HuH-7.5 (cell line): ENCODE data around the gene MYLK4.
A peak's percentile ranks its signal among the peaks of the same experiment; 100 is the strongest.

Experiments
- DNase-seq: peaks from one replicate; pipeline ENCODE4 v3.0.0; 2011; ENCODE audit warnings: low spot score

MYLK4 gene

DNA sequence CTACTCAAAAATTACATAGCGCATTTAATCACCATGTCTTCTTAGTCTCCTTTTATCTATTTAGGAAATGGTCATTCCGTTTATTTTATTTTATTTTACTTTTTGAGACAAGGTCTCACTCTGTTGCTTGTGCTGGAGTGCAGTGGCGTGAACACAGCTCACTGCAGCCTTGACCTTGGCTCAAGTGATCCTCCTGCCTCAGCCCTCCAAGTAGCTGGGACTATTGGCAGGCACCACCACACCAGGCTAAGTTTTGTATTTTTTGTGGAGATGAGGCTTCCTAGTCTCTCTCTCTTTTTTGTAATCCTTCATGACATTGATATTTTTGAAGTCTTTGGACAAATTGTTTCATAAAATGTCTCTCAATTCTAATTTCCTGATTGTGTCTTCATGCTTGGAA, 4.7 kb upstream of the MYLK4 start:
- no peak for DNase-seq

DNA sequence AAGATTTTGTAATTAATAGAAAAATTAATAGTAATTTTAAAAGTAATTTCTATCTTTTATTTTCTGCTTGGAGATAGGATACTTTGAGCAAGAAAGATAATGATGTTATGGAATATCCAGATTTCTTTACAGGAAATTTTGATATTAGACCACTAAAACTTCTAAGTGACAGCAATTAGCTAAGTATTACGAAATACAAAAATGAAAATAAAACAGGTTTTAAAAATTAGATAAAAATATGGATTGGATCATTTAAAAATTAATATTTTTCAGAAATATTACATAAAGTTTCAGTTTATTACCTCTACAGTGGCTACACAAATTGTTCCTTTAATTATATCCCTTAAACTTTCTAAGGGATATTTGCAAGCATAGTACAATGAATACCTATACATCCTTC, 4.2 kb upstream of the MYLK4 start:
- DNase-seq, result no peak

DNA sequence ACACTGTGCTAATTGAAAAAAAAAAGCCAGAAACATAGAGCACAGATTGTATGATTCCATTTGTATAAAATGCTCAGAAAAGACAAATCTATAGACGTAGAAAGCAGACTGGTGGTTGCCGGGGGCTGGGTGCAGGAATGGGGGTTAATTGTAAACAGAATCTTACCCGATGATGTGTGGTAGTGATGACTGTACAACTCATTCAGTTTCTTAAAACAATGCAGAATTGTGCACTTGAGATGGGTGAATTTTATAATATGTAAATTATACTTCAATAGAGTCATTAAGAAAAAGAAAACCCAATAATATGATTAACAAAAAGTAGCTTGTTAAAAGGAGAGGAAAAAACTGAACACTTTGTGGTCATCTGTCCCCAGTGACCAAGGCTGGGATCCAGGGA, 3.7 kb upstream of the MYLK4 start:
- DNase-seq, result no peak

DNA sequence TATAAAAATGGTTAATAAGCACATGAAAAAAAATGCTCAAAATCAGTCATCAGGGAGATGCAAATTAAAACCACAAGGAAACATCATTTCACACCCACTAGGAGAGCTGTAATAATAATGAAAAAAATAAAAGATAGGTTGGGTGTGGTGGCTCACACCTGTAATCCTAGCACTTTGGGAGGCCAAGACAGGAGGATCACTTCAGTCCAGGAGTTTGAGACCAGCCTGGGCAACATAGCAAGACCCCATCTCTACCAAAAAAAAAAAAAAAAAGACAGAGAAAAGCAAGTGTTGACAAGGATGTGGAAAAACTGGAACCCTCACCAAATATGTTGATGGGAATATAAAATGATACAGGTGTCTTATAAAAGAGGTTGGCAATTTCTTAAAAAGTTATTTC, 3.0 kb upstream of the MYLK4 start:
- DNase-seq, result no peak

DNA sequence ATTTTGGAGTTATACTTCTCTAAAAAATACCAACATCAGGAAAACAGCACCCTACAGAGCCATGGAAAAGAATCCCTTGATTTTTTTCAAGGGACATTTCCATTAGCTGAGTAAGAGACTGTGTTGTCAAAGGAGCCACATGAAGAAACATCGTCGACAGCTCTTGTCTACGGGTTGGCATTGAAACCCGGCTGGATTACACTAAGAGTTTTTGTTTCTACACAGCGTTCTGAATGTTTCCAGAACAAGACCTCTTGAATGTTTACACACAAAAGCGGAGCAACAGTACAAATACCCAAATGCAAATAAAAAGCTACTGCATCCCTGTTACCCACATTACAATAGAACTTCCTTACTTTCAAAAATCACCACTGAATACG, 2.4 kb upstream of the MYLK4 start:
- no peak for DNase-seq

DNA sequence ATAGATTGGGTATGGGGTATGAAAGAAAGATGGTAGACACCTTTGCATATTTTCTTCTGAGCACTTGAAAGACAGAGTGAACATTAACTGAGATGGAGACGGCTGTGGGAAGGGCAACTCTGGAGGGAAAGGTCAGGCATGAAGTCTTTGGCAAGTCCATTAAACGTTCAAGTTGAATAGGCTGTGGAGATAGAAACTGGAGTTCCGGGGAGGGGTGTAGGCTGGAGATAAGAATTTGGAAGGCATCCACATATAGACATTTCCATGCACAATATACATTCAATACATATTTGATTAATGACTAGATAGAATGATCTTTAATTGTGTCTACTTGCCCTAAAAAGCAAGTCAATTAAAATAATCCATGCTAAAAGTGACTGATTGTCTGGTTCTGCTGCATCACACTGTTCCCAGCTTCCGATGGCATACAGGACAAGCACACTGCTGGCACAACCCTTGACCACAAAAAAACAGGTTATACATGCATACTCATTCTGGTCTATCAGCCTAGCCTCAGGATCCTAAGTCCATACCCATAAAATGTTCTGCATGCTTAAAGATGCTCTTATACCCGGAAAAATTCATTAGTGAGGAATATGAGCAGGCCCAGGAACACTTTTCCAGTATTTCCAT, 1.9 kb upstream of the MYLK4 start:
- no peak for DNase-seq

DNA sequence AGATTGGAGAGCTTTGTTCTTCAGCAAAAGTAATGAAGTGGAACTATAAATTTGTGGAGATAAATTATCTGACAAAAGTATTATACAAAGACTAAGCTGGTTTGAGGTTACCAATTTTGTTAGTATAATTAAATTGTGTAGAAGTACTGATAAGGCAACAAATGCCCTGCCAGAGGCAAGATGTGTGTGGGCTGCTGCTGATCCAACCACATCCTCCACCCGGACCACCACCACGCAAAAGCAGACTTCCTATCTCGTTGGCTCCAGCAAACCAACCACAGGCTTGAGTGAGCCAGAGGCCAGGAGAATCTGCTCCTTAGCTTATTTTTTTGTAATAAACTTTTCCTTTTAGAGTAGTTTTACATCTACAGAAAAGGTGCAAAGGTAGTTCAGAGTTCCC, 1.1 kb upstream of the MYLK4 start:
- no peak for DNase-seq

DNA sequence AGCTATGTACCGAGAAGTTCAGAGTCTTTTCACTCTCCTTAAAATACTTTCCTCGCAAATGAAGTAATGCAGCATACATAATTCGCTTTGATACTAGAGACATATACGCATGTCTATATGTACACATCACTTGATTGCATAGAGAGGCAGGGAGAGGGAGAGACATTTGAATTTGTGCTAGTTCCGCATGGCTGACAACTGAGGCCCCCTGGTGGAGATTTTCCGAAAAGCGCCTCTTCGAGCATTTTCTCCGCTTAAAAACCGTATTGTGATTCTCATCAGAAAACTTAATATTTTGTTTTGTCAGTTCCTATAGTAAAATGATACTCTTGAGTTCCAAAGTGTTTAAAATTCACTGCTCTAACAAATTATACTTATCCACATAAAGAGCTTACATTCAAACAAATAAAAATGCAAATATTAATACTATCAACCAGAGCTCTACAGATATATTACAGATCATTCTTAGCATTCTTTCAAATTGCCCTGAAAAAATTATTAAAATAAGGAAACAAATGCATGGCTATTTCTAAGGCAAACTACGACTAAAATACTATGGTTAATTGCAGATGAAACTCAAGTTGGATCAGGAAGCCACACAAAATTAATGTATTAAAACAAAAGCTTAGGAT, 637 bp downstream of the MYLK4 start:
- peak; percentile 27 for DNase-seq

DNA sequence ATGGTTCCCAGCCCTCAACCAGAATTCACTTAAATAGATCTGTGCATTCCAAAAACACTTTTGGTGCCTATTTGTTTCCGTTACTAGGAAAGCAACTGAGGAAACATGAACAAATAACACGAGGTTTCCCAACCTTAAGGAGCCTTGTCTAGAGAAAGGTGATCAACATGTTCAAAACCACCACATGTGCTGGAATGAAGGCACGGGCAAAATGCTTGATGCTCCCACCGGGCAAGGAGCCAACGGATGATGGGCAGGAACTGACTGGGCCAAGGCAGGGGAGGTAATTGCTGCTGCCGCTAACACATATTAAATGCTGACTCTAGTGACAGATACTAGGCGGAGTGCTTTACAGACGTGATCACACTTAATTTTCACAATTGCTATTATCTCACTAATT, 2.5 kb downstream of the MYLK4 start:
- no peak for DNase-seq

DNA sequence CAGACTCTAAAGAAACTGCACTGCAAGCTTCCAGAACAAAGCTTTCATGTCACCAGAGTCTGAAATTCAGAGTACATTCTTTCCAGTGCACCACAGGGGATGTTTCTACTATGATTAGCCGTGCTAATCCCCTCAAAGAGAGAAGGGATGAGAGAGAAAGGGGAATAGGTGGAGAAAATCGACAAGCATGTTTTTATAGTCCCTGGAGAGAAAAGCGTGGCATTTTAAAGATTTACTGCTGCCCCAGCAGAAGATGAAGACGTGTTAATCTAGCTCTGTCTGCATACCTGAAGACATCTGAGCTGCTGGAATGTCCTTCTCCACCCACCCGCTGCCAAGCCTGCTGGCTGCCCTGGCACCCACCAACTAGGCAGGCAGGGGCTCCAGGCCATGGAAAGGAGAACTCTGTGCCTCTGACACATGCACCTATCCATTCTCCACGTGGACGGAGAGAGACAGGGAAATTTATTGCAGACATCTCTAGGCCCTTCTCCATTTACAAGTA, 4.1 kb downstream of the MYLK4 start:
- DNase-seq, result no peak

DNA sequence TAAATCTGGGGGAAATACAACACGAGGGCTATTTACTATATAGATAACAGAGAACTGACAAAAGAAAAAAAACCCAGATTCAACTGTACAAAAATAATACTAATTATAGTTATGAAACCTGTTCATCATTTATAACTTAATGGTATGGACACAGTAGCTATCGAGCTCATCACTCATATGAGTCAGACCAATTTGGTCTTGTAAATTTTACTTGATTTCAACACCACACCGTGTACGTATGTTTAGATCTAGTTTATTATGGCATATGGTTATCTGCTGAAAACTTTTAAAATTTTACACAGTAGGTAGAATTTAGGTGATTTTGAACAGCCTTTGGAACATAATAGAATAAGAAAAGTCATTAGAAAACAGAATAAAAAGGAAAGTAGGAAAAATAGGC, 5.5 kb downstream of the MYLK4 start:
- no peak for DNase-seq

DNA sequence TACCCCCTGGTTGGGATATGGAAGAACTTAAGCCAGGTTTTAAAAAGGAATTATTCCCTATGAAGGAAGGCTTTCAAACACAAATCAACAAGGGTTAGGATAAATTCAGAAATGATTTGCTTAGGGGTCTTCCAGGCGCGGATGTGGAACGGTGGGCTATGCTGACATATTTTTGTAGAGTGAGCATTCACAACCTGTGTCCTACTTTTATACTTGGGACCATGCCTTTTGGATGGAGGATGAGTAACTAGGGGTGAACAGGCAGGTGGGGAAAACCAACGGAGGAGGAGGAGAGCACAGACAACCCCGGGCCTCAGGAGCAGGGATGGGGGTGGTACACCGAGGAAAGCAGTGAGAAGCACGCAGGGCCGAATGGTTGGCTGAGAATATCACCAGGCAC, 5.9 kb downstream of the MYLK4 start:
- no peak for DNase-seq

DNA sequence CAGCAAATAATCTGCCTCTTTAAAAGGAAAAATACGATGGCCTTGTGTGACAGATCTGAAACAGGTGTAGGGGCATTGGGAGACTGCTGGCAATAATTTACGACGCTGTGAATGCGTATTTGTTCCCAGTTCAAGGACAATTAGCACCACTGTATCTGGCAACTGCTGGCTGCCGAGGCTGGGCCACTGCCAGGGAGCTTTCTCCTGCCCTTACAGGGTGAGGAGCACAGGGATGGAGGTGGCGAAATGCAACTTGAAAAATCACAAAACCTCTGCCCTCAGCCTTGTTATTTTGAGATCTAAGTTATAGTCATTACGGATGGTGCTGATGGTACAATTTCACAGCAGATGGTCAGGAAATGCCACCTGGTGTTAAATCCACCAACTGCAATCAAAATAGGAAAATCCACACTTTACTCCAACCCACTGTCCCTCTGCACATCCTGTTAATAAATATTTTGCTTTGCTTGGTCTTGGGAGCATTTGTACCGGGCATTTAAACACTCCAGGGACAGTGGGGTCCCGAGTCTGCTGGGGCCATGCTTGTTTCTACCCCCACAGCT, 6.4 kb downstream of the MYLK4 start:
- DNase-seq, result no peak

DNA sequence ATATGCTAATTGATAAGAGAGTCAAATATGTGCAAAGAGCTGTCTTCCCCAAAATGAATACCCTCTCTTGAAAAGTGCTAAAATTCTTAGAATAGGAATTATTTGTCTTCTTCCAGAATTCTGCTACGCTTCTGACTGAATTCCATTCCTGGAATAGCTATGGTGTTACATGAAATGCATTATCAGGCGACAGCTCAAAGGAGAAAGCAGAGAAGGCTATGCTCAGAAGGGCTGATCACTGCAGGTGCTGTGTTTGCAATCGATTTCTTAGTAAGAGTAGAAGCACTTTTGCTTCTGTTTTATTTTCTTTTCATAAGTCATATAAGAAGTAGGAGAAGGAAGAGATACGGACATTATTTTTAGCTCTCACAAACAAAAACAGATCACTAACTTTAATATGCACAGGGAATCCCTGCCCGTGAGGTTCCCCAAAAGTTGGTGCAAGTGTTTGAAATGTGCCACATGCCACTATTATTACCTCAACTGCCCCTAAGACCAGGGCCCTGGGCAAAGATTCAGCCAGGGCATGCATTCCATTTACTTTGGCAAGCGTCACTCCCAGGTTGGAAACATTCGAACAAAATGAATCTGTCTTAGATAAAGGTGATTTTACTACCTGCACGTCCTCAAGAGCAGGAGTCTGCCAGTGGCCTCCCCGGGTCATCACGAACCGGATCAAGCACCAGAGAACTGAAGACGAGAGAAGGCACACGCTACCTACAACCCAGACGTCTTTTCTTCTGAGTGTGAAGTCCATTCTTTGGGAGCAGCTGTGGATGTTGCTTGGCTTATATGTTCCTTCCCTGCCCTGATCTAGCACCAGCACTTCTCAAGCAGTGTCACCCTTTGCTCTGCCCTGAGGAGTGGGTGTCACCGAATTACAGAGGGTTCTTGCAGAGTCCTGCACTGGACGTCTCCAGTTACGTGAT, 7.2 kb downstream of the MYLK4 start:
- no peak for DNase-seq

DNA sequence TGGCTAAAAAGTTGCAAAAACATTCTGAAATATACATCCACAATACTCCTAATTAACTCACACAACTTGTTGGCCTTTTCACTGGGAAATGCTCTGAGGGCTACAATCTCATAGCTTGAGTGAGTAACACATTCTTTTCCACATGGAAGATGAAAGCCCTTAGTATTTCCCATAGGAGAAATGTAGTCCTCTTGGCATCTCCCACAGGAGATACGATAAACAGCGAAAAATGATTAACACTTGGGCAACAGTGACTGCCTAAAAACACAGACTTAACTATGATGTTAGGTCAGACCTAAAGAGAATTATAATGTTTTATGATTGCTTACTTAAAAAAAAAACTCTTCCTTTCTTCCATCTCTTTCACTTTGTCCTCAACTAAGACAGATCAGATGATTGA, 9.0 kb downstream of the MYLK4 start:
- no peak for DNase-seq

DNA sequence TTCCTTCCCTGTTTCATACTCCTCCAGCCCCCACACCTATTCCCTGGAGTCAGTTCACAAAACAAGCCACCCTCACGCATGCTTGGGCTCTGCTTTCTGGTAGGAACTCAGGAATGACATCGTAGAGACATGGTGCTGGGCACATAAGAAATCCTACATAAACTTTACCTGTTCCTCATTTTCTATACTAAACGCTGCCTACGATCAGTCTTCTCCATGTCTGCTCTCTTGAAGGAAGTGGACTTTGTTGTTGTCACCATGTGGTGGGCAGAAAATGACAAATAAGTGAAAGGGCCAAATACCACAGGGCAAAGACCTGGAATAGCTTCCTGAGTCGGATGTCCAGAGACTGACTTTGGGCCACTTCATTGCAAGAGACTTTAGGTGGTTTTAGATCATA, 10.1 kb downstream of the MYLK4 start:
- DNase-seq, result no peak

DNA sequence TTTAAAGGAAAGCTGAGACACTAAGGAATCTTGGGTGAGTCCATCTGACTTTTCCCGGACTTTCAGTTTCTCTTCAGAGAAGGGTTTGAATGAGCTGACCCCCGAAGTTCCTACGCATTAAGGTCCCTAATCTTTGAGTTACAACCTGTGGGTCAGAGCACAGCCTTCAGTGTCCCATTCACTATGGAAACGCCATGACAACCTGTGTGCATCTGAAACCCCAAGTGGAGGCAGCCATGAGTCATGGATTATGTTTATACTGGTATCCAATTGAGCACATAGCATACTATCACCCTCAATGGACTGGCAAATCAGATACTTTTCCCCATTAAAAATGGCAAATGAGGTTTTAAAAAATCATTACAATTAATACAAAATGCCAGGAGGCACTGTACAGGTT, 11.4 kb downstream of the MYLK4 start:
- DNase-seq, result no peak

DNA sequence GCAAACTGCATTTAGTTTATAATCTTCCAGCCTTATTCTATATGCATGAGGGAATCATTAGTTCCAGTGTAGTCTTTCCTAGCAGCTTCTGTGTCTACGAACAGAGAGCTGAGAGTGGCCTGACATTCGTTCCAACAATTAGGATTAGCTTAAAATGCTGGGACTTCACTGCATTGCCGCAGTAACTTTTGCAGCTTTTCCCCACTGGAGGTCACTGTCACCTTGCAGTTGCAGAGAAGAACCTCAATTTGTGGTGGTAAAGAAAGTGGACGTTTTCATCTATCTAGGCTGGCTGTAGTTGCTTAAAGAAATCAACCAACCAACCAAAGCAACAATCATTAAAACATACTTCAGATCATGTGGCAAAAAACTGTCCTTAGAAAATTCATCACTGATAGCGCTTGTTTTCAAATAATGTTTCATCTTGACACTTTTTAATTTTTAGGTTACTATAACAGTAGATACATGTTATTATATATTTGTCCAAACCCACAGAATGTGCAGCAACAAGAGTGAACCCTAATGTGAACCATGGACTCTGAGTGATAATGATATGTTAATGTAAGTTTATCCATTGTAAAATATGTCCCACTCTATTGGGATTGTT, 12.2 kb downstream of the MYLK4 start:
- peak; percentile 19 for DNase-seq

DNA sequence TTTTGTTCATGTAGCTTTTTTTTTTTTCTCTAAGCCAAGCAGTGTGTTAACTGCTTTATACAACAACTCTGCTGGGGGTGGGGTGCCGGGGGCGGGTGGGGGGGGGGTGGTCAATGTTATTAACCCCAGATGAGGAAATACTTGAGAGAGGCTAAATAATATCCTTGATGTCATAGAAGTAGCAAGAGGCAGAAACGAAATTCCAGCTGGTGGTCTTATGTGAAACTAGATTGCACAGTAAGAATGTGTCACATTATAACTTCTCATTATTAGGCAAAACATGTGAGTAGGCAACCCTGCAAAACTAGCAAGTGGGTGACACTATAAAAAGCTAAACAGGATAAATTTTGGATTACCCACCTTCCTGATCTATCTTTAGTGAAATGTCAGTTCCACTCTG, 12.8 kb downstream of the MYLK4 start:
- no peak for DNase-seq

DNA sequence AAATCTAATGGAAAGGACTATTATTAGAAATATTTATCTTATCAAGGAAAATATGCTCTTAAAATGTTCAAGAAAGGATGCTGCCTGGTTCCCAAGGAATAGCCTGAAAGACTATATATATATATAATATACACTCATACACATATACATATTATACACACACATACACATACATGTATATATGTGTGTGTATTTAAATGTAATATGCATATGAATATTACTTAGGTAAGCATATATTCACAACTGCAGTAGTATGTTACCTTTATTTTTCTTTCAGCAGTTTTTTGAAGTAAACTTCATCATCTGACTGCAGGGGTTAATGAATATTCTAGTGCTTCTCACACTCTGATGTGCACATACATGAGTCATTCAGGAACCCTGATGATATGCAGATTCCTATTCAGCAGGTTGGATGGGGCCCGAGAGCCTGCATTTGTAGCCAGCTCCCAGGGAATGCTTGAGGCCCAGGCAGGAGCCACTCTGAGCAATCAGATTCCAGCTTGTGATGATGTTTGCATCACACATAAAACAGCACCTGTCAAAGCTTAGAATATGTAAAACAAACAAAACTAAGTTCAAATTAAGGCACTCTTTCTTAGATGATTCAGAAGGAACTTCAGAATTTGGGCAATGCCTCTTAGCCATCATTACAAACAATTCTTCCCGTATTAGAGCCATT, 16.1 kb downstream of the MYLK4 start:
- no peak for DNase-seq

DNA sequence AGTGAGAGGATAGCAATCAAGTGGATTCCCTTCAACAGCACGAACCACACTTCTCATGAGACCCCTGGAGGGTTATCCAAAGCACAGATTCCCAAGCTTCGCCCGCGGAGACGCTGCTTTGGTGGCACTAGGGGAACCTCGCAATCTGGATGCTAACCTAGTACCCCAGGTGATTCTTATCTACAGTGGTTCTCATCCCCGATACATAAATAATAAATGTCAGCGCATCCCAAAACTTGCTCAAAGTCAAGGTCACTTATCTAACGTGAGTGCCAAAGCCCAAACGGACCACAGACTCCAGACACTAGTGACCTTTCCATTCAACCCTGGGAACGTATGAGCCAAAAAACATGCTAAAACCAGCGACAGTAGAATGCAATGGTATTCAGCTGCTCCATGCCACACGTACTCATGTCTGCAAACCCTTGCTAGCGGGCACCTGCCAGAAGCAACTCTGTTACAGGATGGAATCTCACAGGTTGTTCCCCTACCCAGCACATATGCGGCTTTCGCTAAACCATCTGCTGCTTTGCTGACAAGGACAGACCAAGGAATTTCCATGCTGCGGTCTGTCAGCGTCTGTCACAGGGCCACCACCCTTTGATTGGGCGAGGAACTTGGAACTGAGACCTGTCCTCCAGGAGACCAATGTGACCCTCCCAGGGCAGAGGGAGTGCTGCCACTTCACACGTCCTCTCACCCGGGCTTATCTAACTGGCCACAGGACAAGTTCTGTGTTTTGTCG, 16.8 kb downstream of the MYLK4 start:
- DNase-seq, result no peak
